ENCODE measurements around the gene ERICH6B. TPM values are rescaled to one million over a fixed set of nuclear protein-coding genes. Genes with fewer than 3 reads are reported as not detected.
"Not testable (repeated sequence)": the region's sequence is repeated elsewhere in the genome, so short reads cannot be mapped to it uniquely, and the experiment has no call there.

Gene ERICH6B
- total RNA-seq, 4 donors from 2014 or later: not detected

GRCh38 chr13:45654633-45655349 is 39.3 kb upstream of the ERICH6B start:
- intact Hi-C loops (cut with DNase I): no loop called here
- TF ChIP-seq, protein P1, sequence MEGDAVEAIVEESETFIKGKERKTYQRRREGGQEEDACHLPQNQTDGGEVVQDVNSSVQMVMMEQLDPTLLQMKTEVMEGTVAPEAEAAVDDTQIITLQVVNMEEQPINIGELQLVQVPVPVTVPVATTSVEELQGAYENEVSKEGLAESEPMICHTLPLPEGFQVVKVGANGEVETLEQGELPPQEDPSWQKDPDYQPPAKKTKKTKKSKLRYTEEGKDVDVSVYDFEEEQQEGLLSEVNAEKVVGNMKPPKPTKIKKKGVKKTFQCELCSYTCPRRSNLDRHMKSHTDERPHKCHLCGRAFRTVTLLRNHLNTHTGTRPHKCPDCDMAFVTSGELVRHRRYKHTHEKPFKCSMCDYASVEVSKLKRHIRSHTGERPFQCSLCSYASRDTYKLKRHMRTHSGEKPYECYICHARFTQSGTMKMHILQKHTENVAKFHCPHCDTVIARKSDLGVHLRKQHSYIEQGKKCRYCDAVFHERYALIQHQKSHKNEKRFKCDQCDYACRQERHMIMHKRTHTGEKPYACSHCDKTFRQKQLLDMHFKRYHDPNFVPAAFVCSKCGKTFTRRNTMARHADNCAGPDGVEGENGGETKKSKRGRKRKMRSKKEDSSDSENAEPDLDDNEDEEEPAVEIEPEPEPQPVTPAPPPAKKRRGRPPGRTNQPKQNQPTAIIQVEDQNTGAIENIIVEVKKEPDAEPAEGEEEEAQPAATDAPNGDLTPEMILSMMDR (IDR thresholded peaks at IDR 0.05): no peak
- TF ChIP-seq POLR2A (IDR thresholded peaks at IDR 0.05): no peak
- 78 to 79% methylated on average over 2 to 5 of the region's 5 CpGs for WGBS, 2 donors
- Histone ChIP-seq H3K36me3 (no peaks in the 10 kb centered on the region), H3K4me3 (no peak overlapping the region), H3K4me1 (no peaks in the 10 kb centered on the region), H3K9me3 (no peaks in the 10 kb centered on the region), H3K27me3 (no peaks in the 10 kb centered on the region), H3K27ac (no peak overlapping the region)
- no peak for DNase-seq

DNA sequence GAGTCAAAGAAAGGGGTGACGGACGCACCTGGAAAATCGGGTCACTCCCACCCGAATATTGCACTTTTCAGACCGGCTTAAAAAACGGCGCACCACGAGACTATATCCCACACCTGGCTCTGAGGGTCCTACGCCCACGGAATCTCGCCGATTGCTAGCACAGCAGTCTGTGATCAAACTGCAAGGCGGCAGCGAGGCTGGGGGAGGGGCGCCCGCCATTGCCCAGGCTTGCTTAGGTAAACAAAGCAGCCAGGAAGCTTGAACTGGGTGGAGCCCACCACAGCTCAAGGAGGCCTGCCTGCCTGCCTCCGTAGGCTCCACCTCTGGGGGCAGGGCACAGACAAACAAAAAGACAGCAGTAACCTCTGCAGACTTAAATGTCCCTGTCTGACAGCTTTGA is 29.7 kb upstream of the ERICH6B start:
- peaks cover 0 to 18% (median 0%) of the 10 kb centered on the region in 3 donors for H3K9me3 ChIP-seq
- H3K4me1 ChIP-seq; H3K36me3 ChIP-seq; DNase-seq; intact Hi-C loops (cut with DNase I); H3K27ac ChIP-seq; H3K4me3 ChIP-seq: not testable (repeated sequence)
- peaks cover 0 to 11% (median 0%) of the 10 kb centered on the region in 4 donors for H3K27me3 ChIP-seq
- WGBS, 2 donors: 80% methylated on average over 1 of the region's 17 CpGs; no CpG with 5 or more reads in 1 of the 2 donors

DNA sequence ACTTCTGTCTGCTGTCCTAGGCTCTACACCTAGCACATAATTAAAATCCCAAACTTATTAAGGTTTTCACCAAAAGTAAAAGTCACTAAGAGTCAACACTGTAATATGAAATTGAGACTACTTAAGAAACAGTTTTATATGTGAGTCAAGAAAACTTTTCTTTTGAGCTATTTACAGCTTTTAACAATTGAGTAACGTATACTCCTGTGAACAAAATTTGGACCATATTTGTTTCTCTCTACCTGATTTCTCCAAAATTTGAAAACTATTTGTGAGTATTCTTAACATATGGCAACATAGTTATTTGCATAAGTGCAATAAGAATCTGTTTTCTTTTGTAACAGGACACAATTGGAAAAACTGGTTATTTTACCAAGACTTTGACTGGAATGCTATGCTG is 26.6 kb upstream of the ERICH6B start:
- H3K27me3 ChIP-seq: peaks cover 0 to 11% (median 0%) of the 10 kb centered on the region in 4 donors
- DNase-seq; intact Hi-C loops (cut with DNase I); H3K4me3 ChIP-seq; H3K27ac ChIP-seq; H3K4me1 ChIP-seq; H3K36me3 ChIP-seq: not testable (repeated sequence)
- 77 to 90% methylated on average over 1 of the region's 1 CpG for WGBS, 2 donors
- H3K9me3 ChIP-seq: peaks cover 0 to 18% (median 0%) of the 10 kb centered on the region in 3 donors

- intact Hi-C loops (cut with DNase I); H3K27me3 ChIP-seq; H3K27ac ChIP-seq; DNase-seq; H3K4me3 ChIP-seq; H3K4me1 ChIP-seq; H3K9me3 ChIP-seq; H3K36me3 ChIP-seq: not testable (repeated sequence)
- WGBS, 2 donors: 80 to 92% methylated on average over 1 of the region's 1 CpG
Observed at GRCh38 chr13:45635291-45635690, 19.8 kb upstream of the ERICH6B start.

DNA sequence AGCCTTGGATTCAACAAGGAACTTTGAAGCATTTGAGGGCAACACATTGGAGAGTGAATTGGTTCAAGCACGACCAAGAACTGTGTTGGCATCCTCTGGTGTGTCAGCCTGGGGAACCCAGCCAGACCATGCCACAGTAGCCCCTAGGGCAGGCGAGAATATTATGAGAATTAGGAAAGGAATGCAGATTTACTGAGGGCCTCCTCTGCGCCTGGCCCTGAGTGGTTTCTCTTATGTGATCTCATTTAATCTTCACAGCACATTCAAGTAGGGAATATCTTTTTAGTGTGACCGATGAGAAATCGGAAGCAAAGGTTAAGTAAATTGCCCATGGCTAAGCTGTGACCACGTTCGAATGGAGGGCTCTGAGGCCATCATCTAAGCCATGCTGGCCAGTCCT is 15.3 kb upstream of the ERICH6B start:
- no peaks in the 10 kb centered on the region for H3K4me1 ChIP-seq
- TF ChIP-seq, protein P1 (IDR thresholded peaks at IDR 0.05): no peak
- no peak for TF ChIP-seq POLR2A (IDR thresholded peaks at IDR 0.05)
- peaks cover 0 to 3% (median 0%) of the 10 kb centered on the region in 4 donors for H3K27me3 ChIP-seq
- intact Hi-C loops (cut with DNase I): no loop called here
- WGBS, 2 donors: 61 to 72% methylated on average over 7 of the region's 7 CpGs
- H3K4me3 ChIP-seq: no peak overlapping the region
- no peak overlapping the region for H3K27ac ChIP-seq
- H3K9me3 ChIP-seq: no peaks in the 10 kb centered on the region
- no peaks in the 10 kb centered on the region for H3K36me3 ChIP-seq
- no peak for DNase-seq

DNA sequence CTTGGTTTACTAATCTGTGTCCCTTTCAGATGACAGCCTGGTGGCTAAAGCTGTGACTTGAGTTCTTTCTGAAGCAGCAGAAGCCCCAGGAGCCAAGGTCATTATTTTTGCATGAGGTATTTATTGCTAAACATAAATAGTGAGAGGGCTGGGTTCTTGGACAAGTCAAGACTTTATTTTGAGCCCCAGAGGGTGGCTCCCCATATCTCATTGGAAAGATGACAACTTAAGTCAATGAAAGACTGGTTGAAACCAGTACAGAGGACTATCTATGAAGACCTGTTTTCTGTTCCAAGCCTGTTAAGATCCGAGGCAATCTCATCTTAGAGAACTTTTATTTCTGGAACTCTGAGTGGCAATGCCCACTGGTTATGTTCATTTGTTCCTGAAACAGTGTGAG is 14.4 kb upstream of the ERICH6B start:
- 28 to 71% methylated on average over 1 of the region's 1 CpG for WGBS, 2 donors
- Histone ChIP-seq H3K4me1 (no peaks in the 10 kb centered on the region), H3K27ac (no peak overlapping the region), H3K9me3 (no peaks in the 10 kb centered on the region), H3K27me3 (peaks cover 0 to 7% (median 0%) of the 10 kb centered on the region in 4 donors), H3K36me3 (no peaks in the 10 kb centered on the region), H3K4me3 (no peak overlapping the region)
- intact Hi-C loops (cut with DNase I): no loop called here
- DNase-seq: no peak
- TF ChIP-seq POLR2A (IDR thresholded peaks at IDR 0.05): no peak

DNA sequence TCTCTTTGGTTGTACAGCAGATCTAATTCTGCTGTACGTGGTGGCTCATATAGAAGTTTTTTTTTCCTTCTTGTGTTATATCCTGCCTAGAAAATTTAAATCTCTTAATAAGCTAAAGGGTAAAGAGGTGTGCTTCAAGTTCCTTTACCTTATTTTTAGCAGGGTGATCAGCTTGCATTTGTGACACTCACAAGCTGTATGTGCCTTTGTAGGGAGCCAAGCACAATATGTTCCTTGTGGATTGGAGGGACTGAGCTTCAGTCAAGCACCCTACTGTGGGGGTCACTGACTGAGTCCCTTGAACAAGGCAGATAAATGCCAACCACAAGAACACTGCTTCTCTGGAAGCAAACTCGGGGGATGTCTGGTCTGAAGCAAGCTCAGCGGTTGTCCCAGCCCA is 12.6 kb upstream of the ERICH6B start:
- TF ChIP-seq POLR2A (IDR thresholded peaks at IDR 0.05): no peak
- TF ChIP-seq, protein P1 (IDR thresholded peaks at IDR 0.05): no peak
- WGBS, 2 donors: 63 to 75% methylated on average over 1 to 2 of the region's 3 CpGs
- no peaks in the 10 kb centered on the region for H3K36me3 ChIP-seq
- H3K4me1 ChIP-seq: no peaks in the 10 kb centered on the region
- H3K27ac ChIP-seq: no peak overlapping the region
- intact Hi-C loops (cut with DNase I): no loop called here
- no peak overlapping the region for H3K4me3 ChIP-seq
- no peaks in the 10 kb centered on the region for H3K9me3 ChIP-seq
- DNase-seq: no peak
- H3K27me3 ChIP-seq: peaks cover 0 to 23% (median 0%) of the 10 kb centered on the region in 4 donors
